ENCODE measurements around the gene TXNDC15. TPM values are rescaled to one million over a fixed set of nuclear protein-coding genes. Genes with fewer than 3 reads are reported as not detected.
"Not testable (repeated sequence)": the region's sequence is repeated elsewhere in the genome, so short reads cannot be mapped to it uniquely, and the experiment has no call there.

The TXNDC15 gene
- total RNA-seq, 1 donor, result 87.2 TPM

DNA sequence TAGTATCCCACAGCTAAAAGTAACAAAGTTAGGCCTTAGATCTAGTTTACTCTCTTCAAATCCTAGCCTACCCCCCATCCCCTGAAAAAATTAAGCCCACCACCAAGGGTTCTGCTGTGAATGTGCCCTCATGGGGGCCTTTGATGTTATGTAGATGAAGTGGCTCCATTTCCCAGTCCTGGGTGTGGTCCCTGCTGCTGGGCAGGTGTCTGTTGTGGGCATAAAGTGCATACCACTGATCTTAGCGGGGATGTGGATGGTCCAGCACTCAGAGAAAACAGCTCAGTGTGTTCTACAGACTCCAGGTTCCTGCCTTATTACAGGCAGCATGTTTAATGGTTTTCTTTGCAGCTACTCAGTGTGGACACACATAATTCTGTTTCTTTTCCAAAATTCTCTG is 32.6 kb downstream of the TXNDC15 start:
- Histone ChIP-seq H3K36me3 (ENCODE audit: insufficient read depth, low read length) (peaks cover 10% of the 10 kb centered on the region), H4K20me1 (ENCODE audit: insufficient read depth, low read length) (no peaks in the 10 kb centered on the region), H2AFZ (ENCODE audit: low read length) (no peak overlapping the region), H3K79me2 (ENCODE audit: insufficient read depth, low read length) (peaks cover 4% of the 10 kb centered on the region), H3K4me1 (ENCODE audit: insufficient read depth, low read length) (peaks cover 7% of the 10 kb centered on the region), H3K27me3 (ENCODE audit: insufficient read depth, low read length) (no peaks in the 10 kb centered on the region), H3K4me3 (ENCODE audit: insufficient read depth, low read length) (no peak overlapping the region), H3K27ac (ENCODE audit: low read depth, low read length) (no peak overlapping the region), H3K9me3 (ENCODE audit: low read depth, low read length) (no peaks in the 10 kb centered on the region), H3K4me2 (ENCODE audit: insufficient read depth, low read length) (no peak overlapping the region)
- TF ChIP-seq, protein P1, sequence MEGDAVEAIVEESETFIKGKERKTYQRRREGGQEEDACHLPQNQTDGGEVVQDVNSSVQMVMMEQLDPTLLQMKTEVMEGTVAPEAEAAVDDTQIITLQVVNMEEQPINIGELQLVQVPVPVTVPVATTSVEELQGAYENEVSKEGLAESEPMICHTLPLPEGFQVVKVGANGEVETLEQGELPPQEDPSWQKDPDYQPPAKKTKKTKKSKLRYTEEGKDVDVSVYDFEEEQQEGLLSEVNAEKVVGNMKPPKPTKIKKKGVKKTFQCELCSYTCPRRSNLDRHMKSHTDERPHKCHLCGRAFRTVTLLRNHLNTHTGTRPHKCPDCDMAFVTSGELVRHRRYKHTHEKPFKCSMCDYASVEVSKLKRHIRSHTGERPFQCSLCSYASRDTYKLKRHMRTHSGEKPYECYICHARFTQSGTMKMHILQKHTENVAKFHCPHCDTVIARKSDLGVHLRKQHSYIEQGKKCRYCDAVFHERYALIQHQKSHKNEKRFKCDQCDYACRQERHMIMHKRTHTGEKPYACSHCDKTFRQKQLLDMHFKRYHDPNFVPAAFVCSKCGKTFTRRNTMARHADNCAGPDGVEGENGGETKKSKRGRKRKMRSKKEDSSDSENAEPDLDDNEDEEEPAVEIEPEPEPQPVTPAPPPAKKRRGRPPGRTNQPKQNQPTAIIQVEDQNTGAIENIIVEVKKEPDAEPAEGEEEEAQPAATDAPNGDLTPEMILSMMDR (IDR thresholded peaks at IDR 0.05; ENCODE audit: extremely low read depth, low read depth, low read length), result no peak
- DNase-seq (ENCODE audit: insufficient read length, low spot score, missing footprints), result no peak

DNA sequence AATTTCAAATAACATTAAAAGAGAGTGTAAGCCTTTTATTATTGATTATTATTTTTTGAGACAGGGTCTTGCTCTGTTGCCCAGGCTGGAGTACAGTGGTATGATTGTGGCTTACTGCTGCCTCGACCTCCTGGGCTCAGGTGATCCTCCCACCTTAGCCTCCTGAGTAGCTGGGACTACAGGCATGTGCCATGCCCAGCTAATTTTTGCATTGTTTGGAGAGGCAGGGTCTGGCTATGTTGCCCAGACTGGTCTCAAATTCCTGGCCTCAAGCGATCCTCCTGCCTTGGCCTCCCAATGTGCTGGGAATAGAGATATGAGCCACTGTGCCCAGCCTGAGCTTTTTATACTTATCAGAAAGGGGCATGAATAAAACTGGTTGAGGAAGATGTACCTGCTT is 36.6 kb downstream of the TXNDC15 start:
- not testable (repeated sequence) for H3K4me1 ChIP-seq (ENCODE audit: insufficient read depth, low read length); H3K79me2 ChIP-seq (ENCODE audit: insufficient read depth, low read length); H4K20me1 ChIP-seq (ENCODE audit: insufficient read depth, low read length); H3K27me3 ChIP-seq (ENCODE audit: insufficient read depth, low read length); H3K4me3 ChIP-seq (ENCODE audit: insufficient read depth, low read length); DNase-seq (ENCODE audit: insufficient read length, low spot score, missing footprints); H3K27ac ChIP-seq (ENCODE audit: low read depth, low read length); H2AFZ ChIP-seq (ENCODE audit: low read length); H3K4me2 ChIP-seq (ENCODE audit: insufficient read depth, low read length); H3K9me3 ChIP-seq (ENCODE audit: low read depth, low read length)
- peaks cover 10% of the 10 kb centered on the region for H3K36me3 ChIP-seq (ENCODE audit: insufficient read depth, low read length)

DNA sequence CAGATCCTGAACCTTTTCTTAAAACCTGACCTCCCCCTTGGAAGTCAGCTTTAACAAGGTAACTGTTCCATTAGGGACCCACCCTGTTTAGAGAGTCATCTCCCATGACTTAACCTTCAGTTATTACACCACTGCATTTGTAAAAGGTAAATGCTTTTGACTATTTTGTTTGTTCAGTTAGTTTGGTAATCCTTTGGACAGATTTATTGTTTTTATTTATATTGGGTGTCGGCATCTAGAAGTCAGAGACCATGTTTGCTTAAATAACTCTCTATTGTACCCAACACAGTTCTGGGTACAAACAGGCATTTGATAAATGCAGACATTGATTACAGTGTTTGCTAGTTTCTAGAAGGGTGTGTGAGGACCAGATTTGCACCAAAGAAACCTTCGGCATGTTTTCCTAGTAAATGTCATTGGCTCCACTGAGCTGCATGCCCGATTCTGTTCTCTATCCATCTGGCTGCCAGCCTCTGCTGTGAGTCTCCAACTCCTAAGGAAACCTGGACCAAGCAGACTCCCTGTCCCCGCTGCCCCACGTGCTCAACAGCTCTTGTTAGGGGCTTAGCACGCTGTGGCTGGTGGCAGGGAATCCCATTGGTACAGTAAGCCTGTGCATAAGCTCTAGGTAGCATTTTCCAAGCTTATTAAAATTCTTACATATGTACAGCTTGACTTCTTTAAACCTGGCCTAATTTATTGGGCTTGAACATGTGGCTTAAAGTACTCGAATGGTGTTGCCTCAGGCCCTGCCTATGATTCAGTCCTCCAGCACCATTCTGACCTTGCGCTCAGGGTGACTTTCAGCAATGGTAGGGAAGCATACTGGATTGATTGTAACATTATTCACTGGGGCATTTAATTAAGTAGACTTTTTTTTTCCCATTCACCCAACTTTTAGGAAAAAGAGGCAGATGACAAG is 37.4 kb downstream of the TXNDC15 start:
- Histone ChIP-seq H3K79me2 (ENCODE audit: insufficient read depth, low read length) (peaks cover 1% of the 10 kb centered on the region), H4K20me1 (ENCODE audit: insufficient read depth, low read length) (no peaks in the 10 kb centered on the region), H2AFZ (ENCODE audit: low read length) (no peak overlapping the region), H3K27ac (ENCODE audit: low read depth, low read length) (no peak overlapping the region), H3K9me3 (ENCODE audit: low read depth, low read length) (no peaks in the 10 kb centered on the region), H3K36me3 (ENCODE audit: insufficient read depth, low read length) (peaks cover 10% of the 10 kb centered on the region), H3K4me3 (ENCODE audit: insufficient read depth, low read length) (no peak overlapping the region), H3K4me1 (ENCODE audit: insufficient read depth, low read length) (no peaks in the 10 kb centered on the region), H3K4me2 (ENCODE audit: insufficient read depth, low read length) (no peak overlapping the region), H3K27me3 (ENCODE audit: insufficient read depth, low read length) (no peaks in the 10 kb centered on the region)
- TF ChIP-seq, protein P1 (IDR thresholded peaks at IDR 0.05; ENCODE audit: extremely low read depth, low read depth, low read length), result no peak
- no peak for DNase-seq (ENCODE audit: insufficient read length, low spot score, missing footprints)

DNA sequence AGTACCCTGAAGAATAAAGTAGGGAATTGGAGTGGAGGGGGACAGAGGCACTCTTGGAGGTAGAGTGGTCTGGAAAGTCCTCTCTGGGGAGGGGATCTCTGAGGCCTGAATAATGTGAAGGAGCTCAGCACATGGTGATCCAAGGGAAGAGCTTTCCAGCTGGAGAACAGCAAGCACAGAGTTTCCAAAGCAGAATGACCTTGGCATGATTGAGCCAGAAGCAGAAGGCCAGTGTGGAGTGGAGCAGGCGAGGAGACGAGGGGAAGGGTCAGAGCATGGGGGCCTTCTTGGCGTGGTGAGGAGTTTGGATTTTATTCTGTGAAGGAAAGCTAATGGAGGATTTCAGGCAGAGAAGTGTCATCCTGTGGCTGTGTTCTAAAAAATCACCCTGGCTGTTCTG is 39.1 kb downstream of the TXNDC15 start:
- Histone ChIP-seq H4K20me1 (ENCODE audit: insufficient read depth, low read length) (no peaks in the 10 kb centered on the region), H3K79me2 (ENCODE audit: insufficient read depth, low read length) (no peaks in the 10 kb centered on the region), H2AFZ (ENCODE audit: low read length) (no peak overlapping the region), H3K4me3 (ENCODE audit: insufficient read depth, low read length) (no peak overlapping the region), H3K27me3 (ENCODE audit: insufficient read depth, low read length) (no peaks in the 10 kb centered on the region), H3K4me2 (ENCODE audit: insufficient read depth, low read length) (no peak overlapping the region), H3K27ac (ENCODE audit: low read depth, low read length) (no peak overlapping the region), H3K4me1 (ENCODE audit: insufficient read depth, low read length) (no peaks in the 10 kb centered on the region), H3K36me3 (ENCODE audit: insufficient read depth, low read length) (peaks cover 10% of the 10 kb centered on the region), H3K9me3 (ENCODE audit: low read depth, low read length) (no peaks in the 10 kb centered on the region)
- no peak for DNase-seq (ENCODE audit: insufficient read length, low spot score, missing footprints)
- TF ChIP-seq, protein P1 (IDR thresholded peaks at IDR 0.05; ENCODE audit: extremely low read depth, low read depth, low read length), result no peak
